HepG2 (cell line): Measurements from ENCODE around the gene RORB.

ENCODE experiments used
- FOXA1 ChIP-seq, 2 experiments: fragments of 450-650 bp in 1 of 2; sonication (generic) in 1 of 2; formaldehyde crosslinking in 1 of 2; IDR thresholded peaks; 2 replicates each; pipeline versions ENCODE4 v1.4.0 to v1.6.1; 2016 to 2020; ENCODE audit warnings: missing genetic modification reagents in 1 of 2
- HOXA7 ChIP-seq: sonication (generic); formaldehyde crosslinking; IDR thresholded peaks from 2 replicates; pipeline ENCODE4 v1.8.1; 2022; ENCODE audit warnings: mild to moderate bottlenecking, missing genetic modification reagents, moderate library complexity
- MXI1 ChIP-seq: IDR thresholded peaks from 3 replicates; pipeline ENCODE4 v1.6.1; 2012; ENCODE audit warnings: low read depth, low read length, inconsistent platforms, borderline replicate concordance
- POLR2AphosphoS2 ChIP-seq: IDR thresholded peaks from 2 replicates; pipeline ENCODE4 v1.6.1; 2011; ENCODE audit warnings: low read depth, low read length, improper control_type of control experiment
- SUZ12 ChIP-seq: fragments of 150-350 bp; IDR thresholded peaks from 2 replicates; pipeline ENCODE4 v1.6.1; 2014; ENCODE audit warnings: low read depth, low read length
- ZNF484 ChIP-seq: sonication (generic); formaldehyde crosslinking; IDR thresholded peaks from 2 replicates; pipeline ENCODE4 v1.5.1; 2020; ENCODE audit warnings: mild to moderate bottlenecking, low read depth, missing genetic modification reagents, borderline replicate concordance
- ZZZ3 ChIP-seq: sonication (generic); formaldehyde crosslinking; IDR thresholded peaks from 2 replicates; pipeline ENCODE4 v1.4.0; 2020; ENCODE audit warnings: missing genetic modification reagents, mild to moderate bottlenecking, borderline replicate concordance

GRCh38 chr9:74728176-74728575 lies 231.0 kb downstream of the RORB start:
- no peak for TF ChIP-seq FOXA1 (IDR thresholded peaks at IDR 0.05)
- no peak for TF ChIP-seq FOXA1 (CRISPR knock-in tag; IDR thresholded peaks at IDR 0.05)
- TF ChIP-seq ZZZ3 (CRISPR knock-in tag) = no peak
- no peak for TF ChIP-seq ZNF484 (CRISPR knock-in tag)
- TF ChIP-seq POLR2AphosphoS2 = no peak
- no peak for TF ChIP-seq HOXA7 (CRISPR knock-in tag)
- no peak for TF ChIP-seq MXI1
- no peak for TF ChIP-seq SUZ12
